PC-9 (cell line): ENCODE data around the gene TNFAIP3. TPM values are rescaled to one million over a fixed set of nuclear protein-coding genes. Genes with fewer than 3 reads are reported as not detected.

Experiments
- BruUV-seq: library from RNA; stranded (reverse); fragments of 400-500 nt; replicated peaks from 2 replicates; lab custom pipeline; 2021; lab: Mats Ljungman, UMichigan
- CTCF ChIA-PET: fragments of 300-600 bp; sonication (Branson Sonifier 250); formaldehyde crosslinking; loops from one replicate; lab custom pipeline; 2022; ENCODE audit warnings: antibody characterized with exemption; lab: Charles Lee
- POLR2A ChIA-PET: fragments of 300-600 bp; sonication (Branson Sonifier 250); formaldehyde crosslinking; loops from one replicate; lab custom pipeline; 2022; ENCODE audit warnings: antibody characterized with exemption; ENCODE audit not compliant: unreplicated experiment; lab: Charles Lee
- DNase-seq, 2 experiments: peaks; one replicate each; pipeline versions ENCODE4 v3.0.0 to v3.0.0-alpha.2; 2015 to 2022; ENCODE audit warnings: mixed read lengths in 1 of 2
- H2AFZ ChIP-seq: fragments of 200-600 bp; sonication (generic); 2 replicates; pipeline ENCODE4 v1.8.1; 2017; ENCODE audit warnings: antibody characterized with exemption
- H3F3A ChIP-seq: fragments of 200-600 bp; sonication (generic); 2 replicates; pipeline ENCODE4 v1.8.1; 2017; ENCODE audit warnings: antibody characterized with exemption, mild to moderate bottlenecking, low read depth; ENCODE audit not compliant: insufficient read depth
- H3K27ac ChIP-seq: fragments of 200-600 bp; sonication (generic); 2 replicates; pipeline ENCODE4 v1.6.1; 2016; ENCODE audit warnings: mixed run types
- H3K27me3 ChIP-seq: fragments of 200-600 bp; sonication (generic); 2 replicates; pipeline ENCODE4 v1.6.1; 2016; ENCODE audit warnings: low read depth, mixed run types; ENCODE audit not compliant: insufficient read depth
- H3K36me3 ChIP-seq: fragments of 200-600 bp; sonication (generic); 2 replicates; pipeline ENCODE4 v1.6.1; 2016; ENCODE audit warnings: low read depth, mixed run types
- H3K4me1 ChIP-seq: fragments of 200-600 bp; sonication (generic); replicated peaks from 2 replicates; pipeline ENCODE4 v1.6.1; 2016; ENCODE audit warnings: mixed run types; ENCODE audit not compliant: insufficient read depth
- H3K4me2 ChIP-seq: fragments of 200-600 bp; sonication (generic); 2 replicates; pipeline ENCODE4 v1.6.1; 2017; ENCODE audit warnings: mixed run types
- H3K4me3 ChIP-seq: fragments of 200-600 bp; sonication (generic); 2 replicates; pipeline ENCODE4 v1.6.1; 2016; ENCODE audit warnings: mixed run types
- H3K79me2 ChIP-seq: fragments of 200-600 bp; sonication (generic); 2 replicates; pipeline ENCODE4 v1.6.1; 2017; ENCODE audit warnings: low read depth, mixed run types
- H3K9me2 ChIP-seq: fragments of 200-600 bp; sonication (generic); 2 replicates; pipeline ENCODE4 v1.8.1; 2017; ENCODE audit warnings: mild to moderate bottlenecking; ENCODE audit not compliant: insufficient read depth
- H3K9me3 ChIP-seq: fragments of 200-600 bp; sonication (generic); 2 replicates; pipeline ENCODE4 v1.8.1; 2016; ENCODE audit warnings: low read depth; ENCODE audit not compliant: insufficient read depth
- H4K20me1 ChIP-seq: fragments of 200-600 bp; sonication (generic); 2 replicates; pipeline ENCODE4 v1.8.1; 2017; ENCODE audit not compliant: insufficient read depth
- EZH2 ChIP-seq: fragments of 200-600 bp; sonication (generic); IDR thresholded peaks from 2 replicates; pipeline ENCODE4 v1.8.0; 2017; ENCODE audit warnings: antibody characterized with exemption, low read depth
- intact Hi-C: fragments of 100-400 bp; cut with micrococcal nuclease; formaldehyde crosslinking; loops from one replicate; pipeline ENCODE4 v1.10.0; 2022; ENCODE audit not compliant: unreplicated experiment
- total RNA-seq: library from RNA; stranded (reverse); gene quantifications from 2 replicates; pipeline ENCODE4 v1.2.3, GENCODE V29; 2021
- TF ChIP-seq, protein P1 (sequence below): fragments of 200-600 bp; sonication (generic); conservative IDR thresholded peaks from 2 replicates; pipeline ENCODE4 v1.6.1; 2017; ENCODE audit warnings: mixed run types, antibody characterized with exemption, mild to moderate bottlenecking, moderate library complexity

TNFAIP3 gene
- total RNA-seq, 1 experiment from 2014 or later: 7.8 TPM

DNA sequence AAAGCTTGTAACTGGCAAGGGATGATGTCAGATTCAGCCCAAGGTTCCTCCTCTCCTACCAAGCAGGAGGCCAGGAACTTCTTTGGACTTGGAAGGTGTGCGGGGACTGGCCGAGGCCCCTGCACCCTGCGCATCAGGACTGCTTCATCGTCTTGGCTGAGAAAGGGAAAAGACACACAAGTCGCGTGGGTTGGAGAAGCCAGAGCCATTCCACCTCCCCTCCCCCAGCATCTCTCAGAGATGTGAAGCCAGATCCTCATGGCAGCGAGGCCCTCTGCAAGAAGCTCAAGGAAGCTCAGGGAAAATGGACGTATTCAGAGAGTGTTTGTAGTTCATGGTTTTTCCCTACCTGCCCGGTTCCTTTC is 14.4 kb downstream of the TNFAIP3 start:
- TF ChIP-seq, protein P1, sequence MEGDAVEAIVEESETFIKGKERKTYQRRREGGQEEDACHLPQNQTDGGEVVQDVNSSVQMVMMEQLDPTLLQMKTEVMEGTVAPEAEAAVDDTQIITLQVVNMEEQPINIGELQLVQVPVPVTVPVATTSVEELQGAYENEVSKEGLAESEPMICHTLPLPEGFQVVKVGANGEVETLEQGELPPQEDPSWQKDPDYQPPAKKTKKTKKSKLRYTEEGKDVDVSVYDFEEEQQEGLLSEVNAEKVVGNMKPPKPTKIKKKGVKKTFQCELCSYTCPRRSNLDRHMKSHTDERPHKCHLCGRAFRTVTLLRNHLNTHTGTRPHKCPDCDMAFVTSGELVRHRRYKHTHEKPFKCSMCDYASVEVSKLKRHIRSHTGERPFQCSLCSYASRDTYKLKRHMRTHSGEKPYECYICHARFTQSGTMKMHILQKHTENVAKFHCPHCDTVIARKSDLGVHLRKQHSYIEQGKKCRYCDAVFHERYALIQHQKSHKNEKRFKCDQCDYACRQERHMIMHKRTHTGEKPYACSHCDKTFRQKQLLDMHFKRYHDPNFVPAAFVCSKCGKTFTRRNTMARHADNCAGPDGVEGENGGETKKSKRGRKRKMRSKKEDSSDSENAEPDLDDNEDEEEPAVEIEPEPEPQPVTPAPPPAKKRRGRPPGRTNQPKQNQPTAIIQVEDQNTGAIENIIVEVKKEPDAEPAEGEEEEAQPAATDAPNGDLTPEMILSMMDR: no peak
- TF ChIP-seq EZH2: no peak
- H2AFZ ChIP-seq: no peak overlapping the region
- BruUV-seq: no TSS peak
- intact Hi-C loops: no loop called here
- H3K9me3 ChIP-seq: 0 out of 2 replicates have a peak, but pooled peaks cover 4% of the 10 kb centered on the region
- ChIA-PET POLR2A (no interaction called here), CTCF (interaction anchor here (1.1 kb wide), 1 partner anchor 82 kb away, joined by 5 read pairs; no protein-coding TSS in a partner anchor)
- no peak overlapping the region for H3K4me3 ChIP-seq
- H4K20me1 ChIP-seq: no peaks in the 10 kb centered on the region
- H3K36me3 ChIP-seq: peaks cover 22% of the 10 kb centered on the region
- no peak for DNase-seq
- H3K4me2 ChIP-seq: no peak overlapping the region
- H3K9me2 ChIP-seq: no peaks in the 10 kb centered on the region
- H3K27ac ChIP-seq: no peak overlapping the region
- H3F3A ChIP-seq: peaks cover 35% of the 10 kb centered on the region
- no peaks in the 10 kb centered on the region for H3K27me3 ChIP-seq
- no peaks in the 10 kb centered on the region for H3K79me2 ChIP-seq
- no peaks in the 10 kb centered on the region for H3K4me1 ChIP-seq

DNA sequence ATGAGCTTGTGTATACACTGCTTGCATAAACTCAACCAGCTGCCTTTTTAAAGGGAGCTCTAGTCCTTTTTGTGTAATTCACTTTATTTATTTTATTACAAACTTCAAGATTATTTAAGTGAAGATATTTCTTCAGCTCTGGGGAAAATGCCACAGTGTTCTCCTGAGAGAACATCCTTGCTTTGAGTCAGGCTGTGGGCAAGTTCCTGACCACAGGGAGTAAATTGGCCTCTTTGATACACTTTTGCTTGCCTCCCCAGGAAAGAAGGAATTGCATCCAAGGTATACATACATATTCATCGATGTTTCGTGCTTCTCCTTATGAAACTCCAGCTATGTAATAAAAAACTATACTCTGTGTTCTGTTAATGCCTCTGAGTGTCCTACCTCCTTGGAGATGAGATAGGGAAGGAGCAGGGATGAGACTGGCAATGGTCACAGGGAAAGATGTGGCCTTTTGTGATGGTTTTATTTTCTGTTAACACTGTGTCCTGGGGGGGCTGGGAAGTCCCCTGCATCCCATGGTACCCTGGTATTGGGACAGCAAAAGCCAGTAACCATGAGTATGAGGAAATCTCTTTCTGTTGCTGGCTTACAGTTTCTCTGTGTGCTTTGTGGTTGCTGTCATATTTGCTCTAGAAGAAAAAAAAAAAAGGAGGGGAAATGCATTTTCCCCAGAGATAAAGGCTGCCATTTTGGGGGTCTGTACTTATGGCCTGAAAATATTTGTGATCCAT is 15.3 kb downstream of the TNFAIP3 start:
- no TSS peak for BruUV-seq
- Histone ChIP-seq H2AFZ (no peak overlapping the region), H3K27me3 (no peaks in the 10 kb centered on the region), H3K9me2 (no peaks in the 10 kb centered on the region), H3F3A (peaks cover 28% of the 10 kb centered on the region), H3K4me2 (no peak overlapping the region), H3K9me3 (0 out of 2 replicates have a peak, but pooled peaks cover 4% of the 10 kb centered on the region), H3K4me1 (no peaks in the 10 kb centered on the region), H3K4me3 (no peak overlapping the region), H3K27ac (0 out of 2 replicates have a peak overlapping the region, but pooled peaks have one; percentile 1), H4K20me1 (no peaks in the 10 kb centered on the region), H3K79me2 (no peaks in the 10 kb centered on the region), H3K36me3 (peaks cover 13% of the 10 kb centered on the region; the same call in 1 of the 2 replicates)
- no peak for DNase-seq
- ChIA-PET CTCF (interaction anchor here (1.1 kb wide), 1 partner anchor 82 kb away, joined by 5 read pairs; no protein-coding TSS in a partner anchor), POLR2A (no interaction called here)
- no peak for TF ChIP-seq EZH2
- TF ChIP-seq, protein P1: no peak
- intact Hi-C loops: no loop called here

DNA sequence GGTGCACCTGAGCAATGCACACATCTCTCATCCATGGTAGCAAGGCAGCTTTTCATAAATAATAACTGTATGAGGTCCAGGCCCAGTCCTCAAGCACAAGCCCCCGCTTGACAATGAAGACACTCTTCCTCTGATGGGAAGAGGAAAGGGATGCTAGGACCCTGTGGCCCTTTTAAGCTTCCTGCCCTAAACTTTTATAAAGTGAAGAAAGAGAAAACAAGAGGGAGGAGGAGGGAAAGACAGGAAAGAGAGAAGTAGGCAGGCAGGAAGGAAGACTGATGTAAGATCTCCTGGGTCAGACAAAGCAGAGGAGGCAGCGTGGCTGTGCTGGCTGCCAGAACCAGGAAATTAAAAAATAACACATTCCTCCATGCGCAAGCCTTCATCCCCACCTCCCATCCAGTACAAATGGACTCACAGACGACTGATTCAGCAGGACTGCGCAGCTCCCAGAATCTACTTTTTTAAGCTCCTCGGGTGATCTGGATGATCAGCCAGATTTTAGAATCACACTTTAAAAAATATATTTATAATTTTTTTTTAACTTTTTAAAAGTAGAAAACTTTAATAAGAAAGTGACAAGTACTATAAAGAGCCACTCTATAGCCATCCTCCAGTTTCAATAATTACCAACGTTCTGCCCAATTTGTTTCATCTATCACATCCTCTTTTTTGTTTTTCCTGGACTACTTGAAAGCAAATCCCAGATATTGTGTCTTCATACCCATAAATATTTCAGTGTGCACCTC is 16.5 kb downstream of the TNFAIP3 start:
- H3K36me3 ChIP-seq: 0 out of 2 replicates have a peak, but pooled peaks cover 4% of the 10 kb centered on the region
- no peaks in the 10 kb centered on the region for H4K20me1 ChIP-seq
- BruUV-seq: no TSS peak
- no peak overlapping the region; the same call in 1 of the 2 replicates for H3K27ac ChIP-seq
- ChIA-PET POLR2A (interaction anchor here (0.6 kb wide), 1 partner anchor 250 kb away, joined by 4 read pairs; no protein-coding TSS in a partner anchor), CTCF (no interaction called here)
- 0 out of 2 replicates have a peak, but pooled peaks cover 4% of the 10 kb centered on the region for H3K9me3 ChIP-seq
- no peaks in the 10 kb centered on the region for H3K79me2 ChIP-seq
- no peak for DNase-seq
- no peaks in the 10 kb centered on the region for H3K4me1 ChIP-seq
- H3F3A ChIP-seq: peaks cover 28% of the 10 kb centered on the region
- H3K4me2 ChIP-seq: no peak overlapping the region
- H3K9me2 ChIP-seq: no peaks in the 10 kb centered on the region
- no peak overlapping the region for H2AFZ ChIP-seq
- H3K27me3 ChIP-seq: no peaks in the 10 kb centered on the region
- TF ChIP-seq EZH2: no peak
- TF ChIP-seq, protein P1: no peak
- intact Hi-C loops: no loop called here
- H3K4me3 ChIP-seq: no peak overlapping the region
